EH (cell line): ENCODE data around the gene DRD3.

Experiments
- DNase-seq: peaks from one replicate; pipeline ENCODE4 v3.0.0-alpha.2; 2015; ENCODE audit warnings: low read depth

The DRD3 gene

DNA sequence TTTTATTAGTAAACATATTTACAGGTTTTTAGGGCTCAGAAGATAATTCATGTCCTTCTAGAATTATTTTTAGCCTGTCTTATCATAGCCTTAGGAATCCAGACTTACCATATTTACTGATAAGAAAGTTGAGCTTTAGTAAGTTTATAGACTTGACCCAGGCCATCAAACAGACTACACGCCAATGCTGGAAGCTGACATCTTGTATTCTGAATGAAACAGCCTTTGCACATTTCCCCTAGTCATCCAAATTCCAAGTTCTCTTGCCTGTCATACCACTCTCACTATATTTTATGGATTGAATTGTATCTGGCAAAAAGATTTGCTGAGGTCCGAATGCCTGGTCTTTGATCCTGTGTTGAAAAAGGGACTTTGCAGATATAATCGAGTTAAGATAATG lies 58.6 kb downstream of the DRD3 start:
- no peak for DNase-seq

DNA sequence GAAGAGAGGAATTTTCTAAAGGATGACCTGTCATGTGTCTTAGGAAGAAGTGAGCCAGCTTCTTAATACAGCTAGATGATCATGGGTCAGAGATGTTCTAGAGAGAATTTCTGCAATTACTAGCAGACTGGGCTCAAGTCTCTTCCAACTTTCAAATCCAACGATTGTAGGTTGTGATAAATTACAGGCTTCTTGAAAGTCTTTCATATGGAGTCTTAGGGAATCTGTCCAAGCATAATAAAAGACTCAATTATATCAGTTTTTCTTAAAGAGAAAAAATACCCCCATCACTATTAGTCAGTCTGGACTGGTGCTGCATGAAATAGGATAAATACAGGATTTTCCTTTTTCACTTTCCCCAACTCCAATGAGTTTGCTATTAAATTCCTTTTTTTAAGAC lies 59.1 kb downstream of the DRD3 start:
- no peak for DNase-seq

GRCh38 chr3:114115143-114115542 lies 63.7 kb downstream of the DRD3 start:
- peak; percentile 28 for DNase-seq

DNA sequence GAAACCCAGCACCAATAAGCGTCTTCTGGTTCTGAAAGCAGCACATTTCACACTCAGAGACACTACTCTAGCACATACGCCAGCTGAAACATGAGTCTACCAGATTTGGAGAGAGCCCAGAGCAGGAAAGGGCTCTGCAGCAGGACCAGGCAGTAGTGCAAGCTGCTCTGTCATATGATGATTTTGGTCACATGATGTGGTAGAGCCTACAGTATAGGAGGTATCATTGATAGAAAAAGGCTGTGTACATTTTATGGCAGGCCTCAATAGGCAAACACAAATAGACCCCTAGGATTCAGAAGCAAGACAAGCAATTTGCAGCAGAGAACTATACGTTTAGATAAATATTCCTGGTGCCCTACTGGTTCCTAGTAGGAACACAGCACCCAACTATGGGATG lies 64.1 kb downstream of the DRD3 start:
- DNase-seq: no peak

- peak; percentile 61 for DNase-seq
Measured at GRCh38 chr3:114112696-114113095, 66.2 kb downstream of the DRD3 start.

GRCh38 chr3:114111060-114111770 lies 67.6 kb downstream of the DRD3 start:
- no peak for DNase-seq

GRCh38 chr3:114110439-114110838 lies 68.4 kb downstream of the DRD3 start:
- no peak for DNase-seq

DNA sequence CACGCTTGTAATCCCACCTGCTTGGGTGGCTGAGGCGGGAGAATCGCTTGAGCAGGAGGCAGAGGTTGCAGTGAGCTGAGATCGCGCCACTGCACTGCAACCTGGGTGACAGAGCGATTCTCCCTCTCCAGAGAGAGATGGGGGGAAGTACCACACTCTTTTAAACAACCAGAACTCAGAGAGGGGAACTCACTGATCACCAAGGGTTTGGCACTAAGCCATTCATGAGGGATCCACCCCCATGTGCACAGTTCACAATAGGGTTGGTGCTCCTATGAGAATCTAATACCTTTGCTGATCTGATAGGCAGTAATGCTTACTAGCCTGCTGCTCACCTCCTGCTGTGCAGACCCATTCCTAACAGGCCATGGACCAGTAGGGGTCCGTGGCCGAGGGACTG lies 70.7 kb downstream of the DRD3 start:
- DNase-seq: no peak

DNA sequence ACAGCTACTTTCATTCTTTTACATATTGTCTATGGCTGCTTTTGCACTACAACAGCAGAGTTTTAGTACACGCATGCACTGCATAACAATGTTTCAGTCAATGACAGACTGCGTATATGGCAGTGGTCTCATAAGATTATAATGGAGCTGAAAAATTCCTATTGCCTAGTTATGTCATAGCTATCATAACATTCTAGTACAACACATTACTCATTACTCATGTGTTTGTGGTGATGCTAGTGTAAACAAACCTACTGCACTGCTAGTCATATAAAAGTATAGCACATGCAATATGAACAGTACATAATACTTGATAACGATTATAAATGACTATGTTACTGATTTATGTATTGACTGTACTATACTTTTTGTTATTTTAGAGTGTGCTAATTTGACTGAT lies 74.4 kb downstream of the DRD3 start:
- DNase-seq: peak; percentile 61

GRCh38 chr3:114103858-114104257 lies 75.0 kb downstream of the DRD3 start:
- no peak for DNase-seq

DNA sequence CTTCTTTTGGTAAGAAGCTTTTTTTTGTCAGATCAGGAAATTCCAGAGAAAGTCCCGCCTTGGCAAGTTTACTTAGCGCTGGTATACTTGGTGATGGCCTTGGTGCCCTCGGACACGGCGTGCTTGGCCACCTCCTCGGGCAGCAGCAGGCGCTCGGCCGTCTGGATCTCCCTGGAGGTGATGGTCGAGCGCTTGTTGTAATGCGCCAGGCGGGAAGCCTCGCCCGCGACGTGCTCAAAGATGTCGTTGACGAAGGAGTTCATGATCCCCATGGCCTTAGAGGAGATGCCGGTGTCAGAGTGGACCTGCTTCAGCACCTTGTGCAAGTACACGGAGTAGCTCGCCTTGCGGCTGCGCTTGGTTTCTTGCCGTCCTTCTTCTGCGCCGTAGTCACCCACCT lies 75.7 kb downstream of the DRD3 start:
- no peak for DNase-seq

DNA sequence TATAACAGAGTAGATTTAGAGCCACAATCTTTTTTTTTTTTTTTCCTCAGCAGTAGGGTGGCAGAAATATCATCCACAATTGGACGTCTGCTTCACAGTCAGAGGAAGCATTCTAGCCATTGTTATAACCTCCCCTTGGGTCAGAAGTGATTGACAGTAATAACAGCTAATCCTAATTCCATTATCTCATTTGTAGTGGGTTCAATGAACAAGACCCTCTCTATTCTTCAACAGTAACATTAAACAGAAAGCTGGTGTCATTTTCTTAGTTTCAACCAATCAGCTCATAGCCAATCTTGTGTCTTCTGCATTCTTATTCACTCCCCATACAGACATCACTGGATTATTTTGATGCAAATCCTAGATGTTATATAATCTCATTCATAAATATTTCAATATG lies 77.8 kb downstream of the DRD3 start:
- DNase-seq: no peak

GRCh38 chr3:114095796-114096195 lies 83.1 kb downstream of the DRD3 start:
- DNase-seq: no peak

- peak; percentile 84 for DNase-seq
Measured at GRCh38 chr3:114093596-114093995, 85.3 kb downstream of the DRD3 start.

- DNase-seq: peak; percentile 55
Measured at GRCh38 chr3:114093016-114093380, 85.9 kb downstream of the DRD3 start.

DNA sequence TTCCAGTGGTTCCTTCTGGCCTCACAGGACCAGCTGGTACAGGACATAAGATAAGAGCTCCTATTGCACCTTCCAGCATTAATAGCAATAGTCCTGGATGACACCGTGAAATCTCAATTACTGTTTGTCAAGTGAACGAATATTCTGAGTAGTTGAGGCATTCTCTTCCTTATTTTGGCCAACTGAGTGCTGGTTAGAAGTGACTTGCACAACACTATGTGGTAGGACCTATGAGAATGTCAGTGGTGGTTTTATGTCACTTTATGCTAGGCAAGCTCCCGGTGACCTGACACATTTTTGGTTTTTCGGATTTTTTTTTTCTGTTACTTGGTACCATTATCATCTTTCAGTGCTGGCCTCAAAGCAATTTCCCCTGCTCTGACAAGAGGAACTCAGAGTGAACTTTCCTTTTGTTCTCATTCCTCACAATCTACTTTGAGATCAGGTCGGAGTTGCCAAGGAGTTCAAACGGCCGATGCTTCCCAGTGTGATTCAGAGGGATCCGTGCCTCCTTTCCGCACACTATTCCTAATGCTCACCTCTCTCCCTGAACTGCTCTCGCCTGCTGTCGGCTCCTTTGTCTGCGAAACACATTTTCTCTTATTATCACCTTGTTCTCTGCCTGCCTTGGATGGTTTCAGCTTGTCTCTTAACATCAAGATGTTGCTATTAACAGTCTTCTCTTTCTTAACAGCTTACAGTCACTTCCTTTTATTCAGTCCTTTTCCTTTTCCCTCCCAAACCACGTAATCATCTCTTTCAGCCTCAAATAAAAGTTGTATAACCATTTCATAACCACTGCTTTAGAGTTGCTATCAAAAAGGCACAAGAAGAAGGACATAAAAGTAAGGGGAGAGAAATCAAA lies 86.5 kb downstream of the DRD3 start:
- peak; percentile 48 for DNase-seq

DNA sequence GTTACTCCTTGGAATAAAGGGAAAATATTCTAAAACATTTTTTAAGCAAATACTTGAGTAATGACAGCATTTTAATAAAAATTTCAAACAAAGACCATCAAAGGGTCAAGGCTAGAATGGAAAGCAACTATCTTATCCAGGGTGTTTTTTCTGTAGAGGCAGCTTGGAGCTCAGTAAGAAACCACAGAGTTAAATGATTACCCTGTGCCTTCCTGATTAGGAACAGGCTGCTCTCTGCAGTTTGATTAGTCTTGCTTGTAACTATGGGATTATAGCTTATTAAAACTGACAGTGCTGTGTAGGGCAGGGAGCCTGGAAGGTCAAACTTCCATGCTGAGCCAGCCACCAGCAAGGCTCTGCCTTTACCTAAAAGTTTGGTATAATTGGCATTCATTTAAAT lies 89.2 kb downstream of the DRD3 start:
- DNase-seq: no peak

DNA sequence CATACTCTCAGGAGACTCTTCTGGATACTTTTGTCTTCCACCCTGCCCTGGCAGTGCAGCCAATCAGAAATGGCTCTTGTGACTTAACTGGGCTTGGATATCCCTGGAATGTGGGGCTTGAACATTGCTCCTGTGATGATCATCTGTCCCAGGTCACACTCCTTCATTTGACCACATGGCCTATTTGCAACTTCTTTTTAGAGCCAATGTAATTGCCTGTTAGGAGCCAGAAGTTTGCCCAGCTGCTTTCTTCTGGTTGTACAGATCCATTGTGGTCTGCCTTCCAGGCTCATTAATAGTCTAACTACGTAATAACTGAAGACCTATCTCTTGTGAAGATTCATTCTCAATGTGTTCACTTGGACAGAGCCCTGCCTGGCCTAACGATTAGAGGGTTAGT lies 92.5 kb downstream of the DRD3 start:
- DNase-seq: no peak

GRCh38 chr3:114083112-114083511 lies 95.7 kb downstream of the DRD3 start:
- DNase-seq: no peak

DNA sequence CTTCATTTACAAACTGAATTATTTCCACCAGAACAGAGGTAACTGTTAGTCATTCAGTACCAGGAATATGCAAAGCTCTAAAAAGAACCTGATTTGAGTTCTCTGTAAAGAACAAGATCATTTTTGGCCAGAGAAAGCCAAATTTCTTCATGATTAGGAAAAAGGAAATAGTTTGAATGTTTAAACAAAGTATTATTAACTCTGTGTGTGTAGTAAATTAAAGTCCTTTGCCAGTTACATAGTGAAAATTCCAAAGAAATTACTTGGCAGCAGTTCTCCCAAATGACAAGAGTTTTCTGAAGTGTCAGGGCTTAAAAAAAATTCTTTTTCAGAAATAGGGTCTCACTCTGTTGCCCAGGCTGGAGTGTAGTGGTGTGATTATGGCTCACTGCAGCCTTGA lies 97.8 kb downstream of the DRD3 start:
- DNase-seq: peak; percentile 81

GRCh38 chr3:114080201-114080600 lies 98.7 kb downstream of the DRD3 start:
- DNase-seq: no peak

DNA sequence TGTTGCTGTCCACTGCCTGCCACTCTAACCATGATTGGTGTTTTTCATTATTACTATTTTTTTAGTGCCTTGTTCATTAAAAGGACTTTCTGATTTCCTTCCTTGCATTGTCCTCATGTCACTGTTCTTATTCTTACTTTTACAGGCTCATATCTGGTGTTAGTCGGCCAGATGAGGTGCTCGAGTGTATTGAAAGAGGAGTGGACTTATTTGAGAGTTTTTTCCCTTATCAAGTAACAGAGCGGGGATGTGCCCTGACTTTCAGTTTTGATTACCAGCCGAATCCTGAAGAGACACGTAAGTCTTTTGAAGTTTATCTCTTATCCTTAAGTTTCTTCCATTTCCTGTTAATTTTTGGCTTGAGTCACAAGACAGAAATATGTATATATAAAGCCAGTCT lies 99.1 kb downstream of the DRD3 start:
- DNase-seq: peak; percentile 38

- peak; percentile 40 for DNase-seq
Measured at GRCh38 chr3:114078126-114078525, 100.7 kb downstream of the DRD3 start.
